Stimulated activated CD4-positive, alpha-beta T cell treated with anti-CD3 and anti-CD28 coated beads, Interleukin-12 subunit alpha, Interleukin-12 subunit beta, amount 100 ng/mL, for 48 hours (primary cell): ENCODE data around the gene PAPOLA.
A peak's percentile ranks its signal among the peaks of the same experiment; 100 is the strongest.
"Not testable (repeated sequence)": the region's sequence is repeated elsewhere in the genome, so short reads cannot be mapped to it uniquely, and the experiment has no call there.

Experiments
- DNase-seq, 3 donors: peaks; one replicate each; pipeline ENCODE4 v3.0.0-alpha.2; 2020; ENCODE audit warnings: low read depth in 2 of 3, low spot score in 1 of 3

PAPOLA gene

DNA sequence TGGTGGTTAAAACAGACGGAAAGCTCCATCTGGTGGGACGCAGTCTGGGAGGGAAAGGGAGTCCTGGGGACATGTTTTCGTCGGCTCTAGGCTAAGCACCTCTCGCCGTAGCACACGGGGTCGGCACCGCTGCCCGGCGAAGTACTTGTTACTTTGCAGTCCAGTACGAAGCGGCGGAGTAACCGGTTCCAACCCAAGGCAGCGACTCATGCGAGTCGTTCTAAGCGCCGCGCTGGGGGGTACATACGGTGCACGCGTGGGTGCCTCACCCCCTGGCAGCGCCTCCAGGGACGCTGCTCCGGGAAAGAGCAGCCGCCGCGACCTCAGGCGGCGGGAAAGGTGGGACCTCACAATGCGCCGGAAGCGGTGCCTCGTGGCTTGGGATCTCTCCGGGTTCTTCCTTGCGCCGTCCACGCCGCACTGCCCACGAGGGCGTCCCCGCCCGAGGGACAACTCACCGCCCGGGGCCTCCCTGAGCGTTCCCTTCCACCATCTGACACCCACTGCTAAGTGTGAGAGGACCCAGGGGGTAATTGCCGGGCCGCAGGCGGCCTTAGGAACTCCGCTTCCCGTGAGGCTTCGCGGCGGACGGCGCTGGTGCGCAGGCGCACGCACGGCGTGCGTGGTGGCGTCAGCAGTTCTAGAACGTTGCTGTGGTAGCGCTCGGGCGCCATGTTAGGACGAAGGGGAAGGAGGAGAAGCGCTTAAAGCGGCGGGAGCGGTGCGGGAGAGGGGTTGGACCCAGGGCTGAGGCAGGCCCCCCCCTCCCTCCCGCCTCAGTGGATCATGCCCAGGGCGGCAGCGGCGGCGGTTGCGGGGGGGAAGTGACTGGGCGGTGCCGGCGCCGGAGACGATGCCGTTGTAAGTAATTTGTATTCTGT is at the start of gene PAPOLA:
PAPOLA (plus strand) TSS at position 643 of the 881 bp plus-strand sequence; CDS start at position 854, 211 bp downstream.
- DNase-seq: peak; percentile 90 to 93 (median 91)

DNA sequence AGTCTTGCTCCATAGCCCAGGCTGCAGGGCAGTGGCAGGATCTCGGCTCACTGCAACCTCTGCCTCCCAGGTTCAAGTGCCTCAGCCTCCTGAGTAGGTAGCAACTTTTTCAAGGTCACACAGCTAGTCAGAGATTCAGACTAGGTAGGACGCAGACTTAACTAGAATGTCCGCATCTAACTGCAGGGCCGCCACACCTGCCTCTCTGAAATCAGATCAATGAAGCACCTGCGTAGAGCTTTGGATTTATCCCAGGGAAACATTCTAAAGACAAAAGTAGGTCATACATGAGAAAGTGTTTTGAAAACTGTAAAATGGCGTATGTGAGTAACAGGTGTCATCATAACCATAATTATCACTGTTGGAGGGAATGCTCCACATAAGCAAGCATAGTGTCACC is 49.5 kb upstream of the PAPOLA start:
- DNase-seq: no peak

DNA sequence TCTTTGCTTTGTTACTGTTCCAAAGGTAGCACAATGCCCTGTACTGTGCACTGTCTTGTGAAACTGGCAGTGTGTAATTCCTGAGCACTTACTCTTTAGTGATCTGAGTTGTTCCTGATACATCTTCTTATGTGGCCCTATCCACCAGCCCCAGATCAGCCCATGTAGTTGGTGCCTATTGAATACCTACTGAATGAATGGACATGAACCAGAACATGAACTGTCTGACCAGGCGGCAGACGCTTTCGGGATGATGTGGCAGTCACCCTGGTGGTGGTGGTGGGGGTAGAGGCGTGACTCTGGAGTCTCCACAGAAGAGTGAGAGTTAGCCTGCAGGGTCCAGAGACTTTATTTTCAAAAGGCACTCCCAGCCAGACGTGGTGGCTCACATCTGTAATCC is 46.6 kb upstream of the PAPOLA start:
- no peak for DNase-seq

DNA sequence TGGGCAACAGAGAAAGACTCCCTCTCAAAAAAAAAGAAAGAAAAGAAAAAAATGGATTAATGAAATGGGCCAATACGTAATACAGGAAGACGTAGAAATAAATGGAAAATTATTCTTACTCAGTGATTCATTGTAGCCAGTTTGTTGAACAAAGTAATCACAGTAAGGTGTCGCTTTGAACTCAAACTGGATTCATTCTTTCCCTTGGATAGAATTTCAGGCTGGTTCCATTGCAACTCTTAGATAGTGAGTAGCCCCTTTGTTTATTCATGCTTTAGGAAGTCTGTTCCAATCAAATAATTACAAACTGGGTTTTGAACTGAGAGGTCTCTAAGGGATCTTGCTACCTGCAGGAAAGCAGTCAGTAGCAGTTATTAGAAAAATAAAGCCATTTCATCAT is 42.3 kb upstream of the PAPOLA start:
- DNase-seq: no peak

DNA sequence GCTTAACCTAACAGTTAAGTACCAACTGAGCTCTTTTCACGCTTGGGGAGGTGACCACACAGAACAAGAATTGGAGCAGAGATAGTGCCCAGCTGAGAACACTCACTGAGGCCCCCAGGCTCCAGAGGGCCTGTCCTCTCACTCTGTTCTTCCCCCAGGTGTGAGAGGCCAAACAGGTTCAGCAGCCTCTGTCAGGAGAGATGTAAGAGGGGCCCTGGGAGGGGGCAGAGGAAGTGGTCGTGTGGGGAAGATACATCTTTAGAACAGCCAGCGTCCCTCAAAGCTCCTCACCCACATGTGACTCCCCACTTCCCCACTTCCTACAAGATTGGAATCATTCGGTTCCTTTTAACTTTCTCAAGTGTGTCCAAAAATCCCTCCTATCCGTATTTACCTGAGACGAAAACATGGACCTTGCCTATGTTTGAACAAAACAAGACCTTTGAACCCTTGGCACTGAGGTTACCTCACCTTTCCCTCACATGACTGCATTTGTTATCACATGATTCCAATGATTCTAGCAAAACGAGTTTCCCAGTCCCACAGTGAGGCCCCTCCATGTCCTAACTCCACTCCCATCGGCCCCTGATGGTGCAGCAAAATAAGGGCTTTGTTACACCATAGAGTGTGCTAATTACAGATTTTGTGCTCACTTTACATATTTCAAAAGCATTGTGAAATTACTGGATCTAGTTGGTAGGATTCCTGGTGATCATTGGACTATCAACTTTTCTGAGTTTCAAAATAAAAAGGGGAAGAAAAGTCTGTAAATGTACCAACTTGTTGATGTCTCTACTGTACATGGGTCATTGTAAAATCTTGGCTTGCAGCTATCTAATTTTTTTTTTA is 40.0 kb upstream of the PAPOLA start:
- DNase-seq: no peak

DNA sequence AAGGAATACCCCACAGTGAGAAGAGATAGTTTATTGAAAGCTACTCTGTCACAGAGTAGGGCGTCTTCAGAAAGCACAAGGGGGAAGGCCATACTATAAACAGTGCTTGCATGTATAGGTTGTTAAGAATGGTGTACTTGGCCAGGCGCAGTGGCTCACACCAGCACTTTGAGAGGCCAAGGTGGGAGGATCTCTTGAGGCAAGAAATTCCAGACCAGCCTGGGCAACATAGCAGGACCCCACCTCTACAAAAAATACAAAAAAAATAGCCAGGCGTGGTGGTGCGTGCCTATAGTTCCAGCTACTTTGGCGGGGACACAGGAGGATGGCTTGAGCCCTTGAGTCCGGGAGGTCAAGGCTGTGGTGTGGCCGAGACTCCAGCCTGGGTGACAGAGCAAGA is 38.0 kb upstream of the PAPOLA start:
- no peak for DNase-seq

DNA sequence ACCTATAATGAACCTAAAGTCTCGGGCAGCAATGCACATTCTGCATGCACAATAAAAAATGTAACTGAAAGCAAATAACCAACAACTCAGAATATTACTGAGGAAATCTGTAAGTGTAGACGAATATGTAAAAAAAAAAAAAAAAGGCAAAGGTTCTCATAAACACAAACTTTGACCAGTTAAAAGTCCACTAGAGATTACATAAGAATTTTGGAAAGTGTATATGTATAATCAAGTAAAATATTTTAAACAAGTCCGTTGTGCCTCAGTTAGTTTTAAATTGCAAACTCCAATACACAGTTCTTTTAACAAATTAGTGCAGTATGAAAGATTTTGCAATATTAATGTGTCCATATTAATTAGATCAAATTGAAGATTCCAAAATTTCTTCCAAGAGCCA is 35.3 kb upstream of the PAPOLA start:
- DNase-seq: no peak

DNA sequence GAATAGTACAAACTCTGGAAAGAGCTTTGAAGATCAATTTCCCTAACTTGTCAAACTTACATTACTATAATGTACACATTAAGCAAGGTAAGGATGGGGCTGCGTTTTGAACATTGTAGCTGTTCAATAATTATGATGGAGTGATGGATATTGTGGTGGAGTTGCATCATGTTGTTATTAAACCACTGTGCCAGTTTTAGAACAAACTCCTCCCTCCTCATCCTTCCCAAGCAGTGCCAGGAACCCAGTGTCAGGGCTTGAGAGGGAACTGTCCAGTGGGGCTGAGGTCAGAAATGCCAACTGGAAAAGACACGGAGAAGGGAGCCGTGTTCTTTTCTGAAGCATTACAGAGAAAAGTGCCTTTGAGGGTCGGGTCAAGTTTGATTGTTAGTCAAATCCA is 31.9 kb upstream of the PAPOLA start:
- no peak for DNase-seq

DNA sequence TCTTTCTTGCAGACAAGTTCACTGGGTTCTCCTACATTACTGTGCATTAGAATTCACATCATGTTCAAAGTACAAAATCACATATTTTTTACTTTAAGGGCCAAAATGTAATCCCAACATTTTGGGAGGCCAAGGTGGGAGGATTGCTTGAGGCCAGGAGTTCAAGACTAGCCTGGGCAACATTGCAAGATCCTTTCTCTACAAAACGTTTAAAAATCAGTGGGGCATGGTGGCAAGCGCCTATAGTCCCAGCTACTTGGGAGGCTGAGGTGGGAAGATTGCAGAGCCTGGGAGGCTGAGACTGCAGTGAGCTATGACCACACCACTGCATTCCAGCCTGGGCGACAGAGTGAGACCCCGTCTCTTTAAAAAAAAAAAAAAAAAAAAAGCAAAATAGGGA is 31.2 kb upstream of the PAPOLA start:
- DNase-seq: not testable (repeated sequence)

DNA sequence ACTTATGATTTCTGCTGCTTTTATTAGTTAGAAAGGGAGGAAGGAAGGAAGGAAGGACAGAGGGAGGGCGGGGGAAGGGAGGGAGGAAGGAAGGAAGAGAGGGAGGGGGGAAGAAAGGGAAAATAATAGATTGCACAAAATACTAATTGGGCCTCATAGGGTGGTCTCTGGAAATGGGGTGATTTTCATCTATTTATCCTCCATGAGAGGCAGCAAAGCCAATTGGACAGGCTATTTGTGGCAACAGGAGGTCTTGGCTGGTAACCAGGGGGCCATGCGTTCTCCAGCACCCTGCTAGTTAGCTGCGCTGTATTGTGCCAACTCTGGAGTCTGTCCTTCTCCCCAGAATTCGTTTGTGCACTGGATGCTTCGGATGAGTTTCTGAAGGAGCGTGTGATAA is 24.1 kb upstream of the PAPOLA start:
- no peak for DNase-seq

DNA sequence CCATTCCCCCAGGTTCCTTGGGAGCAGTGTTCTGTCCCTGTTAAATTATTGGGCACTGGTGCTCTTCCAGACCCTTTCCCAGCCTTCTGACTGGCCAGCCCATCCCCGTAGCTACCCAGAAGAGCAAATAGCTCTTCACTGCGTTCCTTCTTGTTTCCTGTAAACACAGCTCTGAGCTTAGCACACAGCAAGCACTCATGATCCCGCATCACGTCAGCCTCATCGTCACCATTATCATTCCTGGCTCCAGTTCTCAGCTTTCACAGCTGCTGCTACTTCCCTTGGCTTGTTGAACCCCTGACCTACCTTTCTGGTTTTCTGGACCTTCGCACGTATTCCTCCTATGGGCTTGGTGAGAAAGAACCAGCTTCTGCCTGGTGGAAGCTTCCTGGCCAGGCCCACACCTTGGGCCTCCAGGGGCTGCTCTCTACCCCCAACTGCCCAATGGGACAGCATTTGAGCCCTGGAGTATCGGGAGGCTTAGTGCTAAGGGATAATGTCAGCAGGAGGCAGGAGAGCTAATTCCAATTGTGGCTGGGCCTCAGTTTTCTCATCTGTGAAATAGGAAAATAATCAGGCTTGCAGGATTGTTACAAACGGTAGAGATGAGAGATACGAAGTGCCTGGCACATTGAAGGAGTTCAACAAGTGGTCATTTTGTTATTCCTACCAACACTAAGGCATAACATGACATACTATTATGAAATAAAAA is 22.6 kb upstream of the PAPOLA start:
- DNase-seq: no peak

DNA sequence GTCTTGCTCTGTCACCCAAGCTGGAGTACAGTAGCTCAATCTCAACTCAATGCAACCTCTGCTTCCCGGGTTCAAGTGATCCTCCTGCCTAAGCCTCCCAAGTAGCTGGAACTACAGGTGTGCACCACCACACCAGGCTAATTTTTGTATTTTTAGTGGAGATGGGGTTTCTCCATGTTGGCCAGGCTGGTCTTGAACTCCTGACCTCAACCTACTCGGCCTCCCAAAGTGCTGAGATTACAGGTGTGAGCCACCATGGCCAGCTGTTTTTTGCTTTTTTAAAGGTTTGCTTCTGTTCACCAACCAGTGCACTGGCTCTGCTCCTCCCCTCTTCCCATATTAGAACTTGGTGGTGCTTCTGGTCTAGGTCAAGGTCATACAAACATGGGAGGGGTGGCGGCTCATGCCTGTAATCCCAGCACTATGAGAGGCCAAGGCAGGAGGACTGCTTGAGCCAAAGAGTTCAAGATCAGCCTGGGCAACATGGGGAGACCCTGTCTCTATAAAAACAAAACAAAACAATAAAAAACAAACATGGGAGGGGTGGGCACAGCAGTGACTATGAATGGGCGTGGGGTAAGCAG is 20.4 kb upstream of the PAPOLA start:
- DNase-seq: no peak

DNA sequence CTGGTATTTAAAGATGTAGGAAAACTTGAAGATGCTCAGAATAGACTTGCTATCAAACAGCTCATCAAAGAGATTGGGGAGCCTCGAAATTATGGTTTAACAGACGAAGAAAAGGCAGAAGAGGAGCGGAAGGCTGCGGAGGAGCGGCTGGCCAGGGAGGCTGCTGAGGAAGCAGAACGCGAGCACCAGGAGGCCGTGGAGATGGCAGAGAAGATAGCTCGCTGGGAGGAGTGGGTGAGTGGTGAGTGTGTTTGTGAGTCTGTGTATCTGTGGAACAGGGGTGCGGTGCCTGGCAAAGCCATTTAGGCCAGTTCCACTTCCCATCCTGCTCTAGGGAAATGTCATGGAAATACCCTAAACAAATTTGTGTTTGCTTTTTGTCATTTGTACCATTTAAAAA is 19.2 kb upstream of the PAPOLA start:
- DNase-seq: no peak

DNA sequence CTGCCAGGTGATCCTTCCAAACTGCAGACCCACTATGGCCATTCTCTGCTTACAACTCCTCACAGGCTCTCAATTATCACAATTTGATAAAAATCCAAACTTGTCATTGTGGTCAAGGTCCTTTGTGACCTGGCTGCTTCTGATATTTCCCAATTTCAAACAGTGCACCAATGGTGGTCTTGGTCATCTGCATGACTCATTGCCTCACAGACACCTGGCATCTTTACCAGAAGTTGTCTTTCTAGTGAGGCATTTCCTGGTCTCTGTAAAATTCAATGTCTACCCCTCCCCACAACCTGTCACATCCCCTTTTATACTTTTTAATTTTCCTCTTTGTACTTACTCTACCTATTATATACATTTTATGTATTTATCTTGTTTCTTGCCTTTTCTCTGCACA is 17.8 kb upstream of the PAPOLA start:
- no peak for DNase-seq

DNA sequence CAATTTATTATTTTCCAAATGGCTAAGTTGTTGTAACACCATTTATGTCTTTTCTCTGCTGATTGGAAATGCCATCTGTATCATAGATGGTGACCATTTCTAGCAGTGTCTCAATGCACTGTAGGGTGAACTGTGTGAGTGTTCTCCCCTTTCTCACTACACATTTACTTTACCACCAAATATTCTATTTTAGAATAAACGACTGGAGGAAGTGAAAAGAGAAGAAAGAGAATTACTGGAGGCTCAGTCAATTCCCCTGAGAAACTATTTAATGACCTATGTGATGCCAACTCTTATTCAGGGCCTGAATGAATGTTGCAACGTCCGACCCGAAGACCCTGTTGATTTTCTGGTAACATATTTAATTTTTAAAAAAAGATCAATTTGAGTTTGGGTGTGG is 15.5 kb upstream of the PAPOLA start:
- DNase-seq: no peak

DNA sequence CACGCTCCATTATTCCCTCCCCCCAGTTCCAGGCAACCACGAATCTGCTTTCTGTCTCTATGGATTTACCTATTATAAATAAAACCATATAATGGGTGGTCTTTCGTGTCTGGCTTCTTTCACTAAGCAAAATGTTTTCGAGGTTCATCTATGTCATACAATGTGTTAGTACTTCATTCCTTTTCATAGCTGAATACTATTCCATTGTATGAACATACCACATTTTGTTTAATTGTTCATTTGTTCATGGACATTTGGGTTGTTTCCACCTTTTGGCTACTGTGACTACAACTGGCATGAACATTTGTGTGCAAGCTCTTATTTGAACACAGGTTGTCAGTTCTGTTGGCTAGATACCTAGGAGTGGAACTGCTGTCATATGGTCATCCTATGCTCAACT is 12.9 kb upstream of the PAPOLA start:
- DNase-seq: no peak

DNA sequence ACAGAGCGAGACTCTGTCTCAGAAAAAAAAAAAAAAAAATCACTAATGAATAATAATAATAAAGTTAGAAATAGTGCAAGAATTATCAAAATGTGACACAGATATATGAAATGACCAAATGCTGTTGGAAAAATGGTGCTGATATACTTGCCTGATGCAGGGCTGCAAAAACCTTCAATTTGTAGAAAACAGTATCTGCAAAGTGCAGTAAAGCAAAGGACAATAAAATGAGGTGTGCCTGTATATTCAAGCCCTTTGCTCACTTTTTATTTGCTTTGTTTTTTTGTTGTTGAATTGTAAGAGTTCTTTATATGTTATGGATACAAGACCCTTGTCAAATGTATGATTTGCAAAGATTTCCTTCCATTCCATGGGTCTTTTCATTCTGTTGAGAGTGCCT is 9.0 kb upstream of the PAPOLA start:
- no peak for DNase-seq

DNA sequence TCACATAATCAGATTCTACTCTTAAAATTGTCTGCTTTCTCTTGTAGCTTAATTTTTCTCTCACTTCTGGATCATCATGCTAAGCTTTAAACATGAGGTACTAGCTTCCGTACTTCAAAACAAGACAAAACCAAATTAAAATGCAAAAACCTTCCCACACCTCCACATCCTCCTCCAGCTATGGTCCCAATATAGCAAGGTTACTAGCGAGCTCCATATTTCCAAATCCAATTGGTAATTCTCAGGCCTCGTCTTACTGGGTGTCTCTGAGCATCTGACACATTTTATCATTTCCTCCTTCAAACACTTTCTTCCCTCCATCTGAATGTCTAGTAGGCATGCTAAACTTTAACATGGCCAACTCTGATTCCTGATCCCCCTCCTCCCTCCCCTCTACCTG is 7.9 kb upstream of the PAPOLA start:
- no peak for DNase-seq

DNA sequence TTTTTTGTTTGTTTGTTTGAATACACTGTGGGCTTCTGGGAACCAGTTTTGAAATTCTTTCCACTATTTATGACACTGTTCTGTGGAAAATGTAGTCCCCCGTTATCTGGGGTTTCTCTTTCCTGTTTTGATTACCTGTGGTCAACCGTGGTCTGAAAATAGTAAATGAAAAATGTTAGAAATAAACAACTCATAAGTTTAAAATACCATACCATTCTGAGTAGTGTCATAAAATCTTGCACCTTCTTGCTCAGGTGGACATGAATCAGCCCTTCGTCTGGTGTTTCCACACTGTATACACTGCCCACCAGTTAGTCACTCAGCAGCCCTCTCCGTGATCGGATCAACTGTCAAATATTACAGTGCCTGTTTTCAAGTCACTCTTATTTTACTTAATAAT is 5.1 kb upstream of the PAPOLA start:
- DNase-seq: no peak

DNA sequence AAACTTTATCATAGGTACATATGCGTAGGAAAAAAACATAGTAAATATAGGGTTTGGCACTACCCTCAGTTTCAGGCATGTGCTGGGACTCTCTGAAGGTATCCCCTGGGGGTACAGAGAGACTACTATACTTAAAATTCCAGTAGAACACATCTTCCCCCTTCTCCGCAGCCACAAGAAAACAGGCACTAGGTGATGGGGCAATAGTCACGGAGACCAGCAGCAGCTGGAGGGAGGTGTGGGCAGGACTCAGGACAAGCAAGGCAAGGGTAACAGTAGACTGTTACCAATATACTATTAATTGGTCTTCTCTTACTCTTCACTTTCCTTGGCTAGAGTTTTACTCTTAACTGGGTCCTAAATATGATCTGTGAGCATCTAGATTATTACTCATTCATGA is 4.6 kb upstream of the PAPOLA start:
- no peak for DNase-seq

DNA sequence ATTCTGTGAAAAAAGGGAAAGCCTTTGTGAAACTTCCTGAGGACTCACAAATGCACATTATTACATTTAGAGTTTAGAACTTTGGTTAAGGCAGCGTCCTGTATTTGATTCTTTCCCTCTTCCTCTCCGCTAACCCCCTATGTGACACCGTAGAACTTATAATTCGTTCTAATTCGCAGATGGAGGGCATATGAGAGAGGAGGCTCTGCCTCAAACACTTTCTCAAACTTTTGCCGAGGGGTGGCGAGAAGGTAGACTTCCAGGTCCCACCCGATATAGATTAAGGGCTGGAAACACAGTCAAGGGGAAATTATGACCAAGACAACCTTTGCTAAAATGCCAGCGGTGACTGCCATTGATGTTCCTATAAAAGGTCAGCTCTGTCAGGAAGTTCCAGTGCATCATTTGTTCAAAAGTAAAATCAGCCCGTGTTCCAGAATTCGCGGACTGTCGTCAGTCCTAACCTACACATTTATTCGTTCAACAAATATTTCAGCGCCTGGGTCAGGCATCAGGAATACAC is 904 bp upstream of the PAPOLA start:
- DNase-seq: no peak
